Measurements from ENCODE around the gene TRAF2. TPM values are rescaled to one million over a fixed set of nuclear protein-coding genes. Genes with fewer than 3 reads are reported as not detected.

TRAF2 gene
- total RNA-seq, 1 experiment from 2014 or later, result 11.5 TPM

DNA sequence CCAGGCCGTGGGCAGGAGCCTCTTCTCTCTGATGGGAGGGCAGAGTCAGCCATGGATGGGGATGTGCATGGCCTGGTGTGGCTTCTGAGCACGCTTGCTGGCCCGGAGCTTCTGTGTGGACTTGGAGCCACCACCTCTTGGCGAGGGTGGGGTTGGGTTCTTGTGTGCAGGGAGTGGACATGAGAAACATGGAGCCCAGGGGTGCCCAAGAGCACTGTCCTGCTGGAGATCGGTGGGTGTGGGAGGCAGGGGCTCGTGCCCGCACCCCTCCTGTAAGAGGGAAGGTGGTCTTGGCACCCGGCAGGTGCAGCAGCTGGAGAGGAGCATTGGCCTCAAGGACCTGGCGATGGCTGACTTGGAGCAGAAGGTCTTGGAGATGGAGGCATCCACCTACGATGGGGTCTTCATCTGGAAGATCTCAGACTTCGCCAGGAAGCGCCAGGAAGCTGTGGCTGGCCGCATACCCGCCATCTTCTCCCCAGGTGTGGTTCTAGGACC is 34.5 kb downstream of the TRAF2 start:
- TF ChIP-seq, protein P1, sequence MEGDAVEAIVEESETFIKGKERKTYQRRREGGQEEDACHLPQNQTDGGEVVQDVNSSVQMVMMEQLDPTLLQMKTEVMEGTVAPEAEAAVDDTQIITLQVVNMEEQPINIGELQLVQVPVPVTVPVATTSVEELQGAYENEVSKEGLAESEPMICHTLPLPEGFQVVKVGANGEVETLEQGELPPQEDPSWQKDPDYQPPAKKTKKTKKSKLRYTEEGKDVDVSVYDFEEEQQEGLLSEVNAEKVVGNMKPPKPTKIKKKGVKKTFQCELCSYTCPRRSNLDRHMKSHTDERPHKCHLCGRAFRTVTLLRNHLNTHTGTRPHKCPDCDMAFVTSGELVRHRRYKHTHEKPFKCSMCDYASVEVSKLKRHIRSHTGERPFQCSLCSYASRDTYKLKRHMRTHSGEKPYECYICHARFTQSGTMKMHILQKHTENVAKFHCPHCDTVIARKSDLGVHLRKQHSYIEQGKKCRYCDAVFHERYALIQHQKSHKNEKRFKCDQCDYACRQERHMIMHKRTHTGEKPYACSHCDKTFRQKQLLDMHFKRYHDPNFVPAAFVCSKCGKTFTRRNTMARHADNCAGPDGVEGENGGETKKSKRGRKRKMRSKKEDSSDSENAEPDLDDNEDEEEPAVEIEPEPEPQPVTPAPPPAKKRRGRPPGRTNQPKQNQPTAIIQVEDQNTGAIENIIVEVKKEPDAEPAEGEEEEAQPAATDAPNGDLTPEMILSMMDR (conservative IDR thresholded peaks at IDR 0.05; ENCODE audit: low read depth, low read length), result no peak
- no peak for TF ChIP-seq EZH2 (IDR thresholded peaks at IDR 0.05; ENCODE audit: low read length, unreplicated experiment)
- no peak for TF ChIP-seq EZH2phosphoT487 (IDR thresholded peaks at IDR 0.05; ENCODE audit: borderline replicate concordance, low read length)
- Histone ChIP-seq H3K4me2 (ENCODE audit: low read length) (no peak overlapping the region), H4K20me1 (ENCODE audit: low read length) (no peaks in the 10 kb centered on the region), H3K9ac (ENCODE audit: low read length) (no peak overlapping the region), H3K27ac (ENCODE audit: low read length) (no peak overlapping the region), H3K79me2 (ENCODE audit: low read length) (no peaks in the 10 kb centered on the region), H3K9me3 (ENCODE audit: low read length) (no peaks in the 10 kb centered on the region), H3K27me3 (ENCODE audit: low read length) (no peaks in the 10 kb centered on the region), H3F3A (ENCODE audit: low read length, unreplicated experiment) (no peaks in the 10 kb centered on the region), H3K4me3 (ENCODE audit: low read length) (no peak overlapping the region), H3K9me2 (replicated peaks; ENCODE audit: low read length) (no peaks in the 10 kb centered on the region), H3K36me3 (ENCODE audit: low read depth, low read length) (peaks cover 10% of the 10 kb centered on the region; the same call in 1 of the 2 replicates), H3K4me1 (ENCODE audit: insufficient read depth, low read length) (no peaks in the 10 kb centered on the region), H2AFZ (ENCODE audit: low read length) (no peak overlapping the region)
- CTCF ChIA-PET, result no interaction called here
- no peak for ATAC-seq
- intact Hi-C loops (cut with micrococcal nuclease), result no loop called here
- no TSS peak for BruUV-seq (replicated peaks)
- no peak for DNase-seq
- POLR2A ChIA-PET (ENCODE audit: unreplicated experiment), result no interaction called here

DNA sequence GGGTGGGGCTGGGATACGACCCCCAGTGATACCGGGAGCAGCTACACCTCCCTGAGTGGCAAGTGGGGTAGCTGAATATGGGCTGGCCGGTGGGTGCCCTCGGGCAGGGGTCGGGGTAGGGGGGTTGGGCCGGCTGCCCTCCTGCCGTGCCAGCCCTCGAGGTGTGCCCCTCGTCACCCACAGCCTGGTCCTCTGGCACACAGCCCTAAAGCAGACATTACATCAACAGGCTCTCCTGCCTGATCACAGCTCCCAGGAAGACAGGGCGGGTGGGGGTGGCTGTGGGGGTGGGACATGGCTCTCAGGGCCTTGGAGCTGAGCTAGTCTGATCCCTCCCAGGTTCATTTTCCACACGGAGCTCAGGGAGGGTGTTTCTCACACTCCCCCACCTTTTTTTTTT is 35.0 kb downstream of the TRAF2 start:
- Histone ChIP-seq H3K4me3 (ENCODE audit: low read length) (no peak overlapping the region), H2AFZ (ENCODE audit: low read length) (no peak overlapping the region), H3K9me3 (ENCODE audit: low read length) (no peaks in the 10 kb centered on the region), H3K79me2 (ENCODE audit: low read length) (no peaks in the 10 kb centered on the region), H3K36me3 (ENCODE audit: low read depth, low read length) (peaks cover 12% of the 10 kb centered on the region; the same call in 1 of the 2 replicates), H3K9me2 (replicated peaks; ENCODE audit: low read length) (no peaks in the 10 kb centered on the region), H3F3A (ENCODE audit: low read length, unreplicated experiment) (no peaks in the 10 kb centered on the region), H3K27me3 (ENCODE audit: low read length) (no peaks in the 10 kb centered on the region), H3K9ac (ENCODE audit: low read length) (no peak overlapping the region), H3K27ac (ENCODE audit: low read length) (no peak overlapping the region), H3K4me1 (ENCODE audit: insufficient read depth, low read length) (no peaks in the 10 kb centered on the region), H4K20me1 (ENCODE audit: low read length) (no peaks in the 10 kb centered on the region), H3K4me2 (ENCODE audit: low read length) (no peak overlapping the region)
- ATAC-seq (no peak), DNase-seq (no peak)
- intact Hi-C loops (cut with micrococcal nuclease), result no loop called here
- POLR2A ChIA-PET (ENCODE audit: unreplicated experiment), result no interaction called here
- no TSS peak for BruUV-seq (replicated peaks)
- no peak for TF ChIP-seq EZH2phosphoT487 (IDR thresholded peaks at IDR 0.05; ENCODE audit: borderline replicate concordance, low read length)
- TF ChIP-seq, protein P1 (conservative IDR thresholded peaks at IDR 0.05; ENCODE audit: low read depth, low read length), result no peak
- TF ChIP-seq EZH2 (IDR thresholded peaks at IDR 0.05; ENCODE audit: low read length, unreplicated experiment), result no peak
- CTCF ChIA-PET, result no interaction called here

DNA sequence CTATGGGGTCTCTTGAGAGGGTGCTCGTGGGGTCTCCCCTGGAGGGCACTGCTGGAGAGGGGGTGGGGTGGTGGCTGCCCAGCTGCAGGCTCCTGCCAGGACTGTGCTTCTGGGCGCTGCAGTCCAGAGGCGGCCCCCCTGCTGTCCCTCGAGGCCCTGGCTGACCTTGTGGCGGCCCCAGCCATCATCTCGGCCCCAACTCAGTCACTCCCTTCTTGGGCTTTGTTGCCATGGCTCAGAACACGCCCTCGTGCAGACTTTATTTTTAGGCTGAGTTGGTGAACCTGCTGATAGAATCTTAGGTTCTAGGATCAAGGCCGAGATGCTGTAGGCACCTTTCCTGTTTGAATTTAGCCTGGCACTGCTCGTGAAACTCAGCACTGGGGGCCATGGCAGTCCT is 35.4 kb downstream of the TRAF2 start:
- no TSS peak for BruUV-seq (replicated peaks)
- Histone ChIP-seq H3K9ac (ENCODE audit: low read length) (no peak overlapping the region), H2AFZ (ENCODE audit: low read length) (no peak overlapping the region), H4K20me1 (ENCODE audit: low read length) (no peaks in the 10 kb centered on the region), H3K4me3 (ENCODE audit: low read length) (no peak overlapping the region), H3K9me3 (ENCODE audit: low read length) (no peaks in the 10 kb centered on the region), H3K79me2 (ENCODE audit: low read length) (no peaks in the 10 kb centered on the region), H3K4me2 (ENCODE audit: low read length) (no peak overlapping the region), H3K36me3 (ENCODE audit: low read depth, low read length) (peaks cover 12% of the 10 kb centered on the region; the same call in 1 of the 2 replicates), H3K27me3 (ENCODE audit: low read length) (no peaks in the 10 kb centered on the region), H3K4me1 (ENCODE audit: insufficient read depth, low read length) (no peaks in the 10 kb centered on the region), H3K27ac (ENCODE audit: low read length) (no peak overlapping the region), H3F3A (ENCODE audit: low read length, unreplicated experiment) (no peaks in the 10 kb centered on the region), H3K9me2 (replicated peaks; ENCODE audit: low read length) (no peaks in the 10 kb centered on the region)
- TF ChIP-seq EZH2phosphoT487 (IDR thresholded peaks at IDR 0.05; ENCODE audit: borderline replicate concordance, low read length), result no peak
- no peak for TF ChIP-seq EZH2 (IDR thresholded peaks at IDR 0.05; ENCODE audit: low read length, unreplicated experiment)
- TF ChIP-seq, protein P1 (conservative IDR thresholded peaks at IDR 0.05; ENCODE audit: low read depth, low read length), result no peak
- intact Hi-C loops (cut with micrococcal nuclease), result no loop called here
- ChIA-PET CTCF (no interaction called here), POLR2A (ENCODE audit: unreplicated experiment) (no interaction called here)
- ATAC-seq, result no peak
- no peak for DNase-seq

Data from PC-3 (cell line).